ENCODE results near the gene TAMALIN.

TAMALIN gene

GRCh38 chr12:52037248-52037861 is 30.6 kb downstream of the TAMALIN start:
- peak in 1 of 6 experiments; percentile 42 for DNase-seq

- no peak for DNase-seq
These were observed 31.7 kb downstream of the TAMALIN start for GRCh38 chr12:52038447-52038846.

GRCh38 chr12:52041035-52041434 is 34.3 kb downstream of the TAMALIN start:
- DNase-seq: no peak

GRCh38 chr12:52041695-52042123 is 35.0 kb downstream of the TAMALIN start:
- peak; percentile 16 to 51 (median 41) for DNase-seq

GRCh38 chr12:52042706-52043385 is 36.1 kb downstream of the TAMALIN start:
- DNase-seq: no peak

DNA sequence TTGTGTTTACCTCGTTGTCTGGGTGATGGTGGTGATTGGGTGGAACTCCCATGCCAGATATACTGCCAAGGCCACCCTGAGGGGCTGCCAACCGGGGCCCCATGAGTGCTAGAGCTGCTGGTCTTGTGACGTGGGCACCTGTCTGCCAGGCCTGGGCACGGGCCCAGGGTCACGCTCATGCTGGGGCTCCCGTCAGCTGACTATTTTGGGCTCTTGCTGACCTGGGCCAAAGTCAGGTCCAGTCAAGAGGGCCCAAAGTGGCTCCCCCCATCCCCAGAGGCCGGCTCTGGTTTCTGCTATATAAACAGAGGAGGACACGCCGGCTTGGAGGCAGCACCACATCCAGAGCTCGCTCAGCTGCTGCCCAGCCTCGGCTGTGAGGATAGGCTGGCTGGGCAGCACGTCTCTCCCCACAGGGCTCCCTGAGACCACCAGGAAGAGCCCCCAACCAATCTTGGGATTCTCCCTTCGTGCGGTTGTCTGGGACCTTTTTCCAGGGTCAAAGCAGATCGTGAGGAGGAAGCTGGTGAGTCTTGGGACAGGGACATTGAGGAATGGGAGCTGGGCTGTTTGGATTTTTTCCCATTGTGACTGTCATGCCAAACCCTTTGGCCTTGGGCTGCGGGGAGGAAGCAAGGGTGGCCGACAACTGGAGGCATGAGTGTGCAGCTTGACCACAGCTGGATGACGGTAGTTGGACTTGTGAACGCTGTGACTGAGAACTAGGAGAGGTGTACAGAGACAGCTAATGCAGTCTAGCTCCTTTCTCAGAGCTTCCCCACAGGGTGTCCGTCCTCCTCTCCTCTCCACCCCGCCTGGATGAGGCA is 36.9 kb downstream of the TAMALIN start:
- no peak for DNase-seq

- DNase-seq: no peak
These were observed 37.7 kb downstream of the TAMALIN start for GRCh38 chr12:52044292-52044983.

GRCh38 chr12:52045794-52046199 is 39.1 kb downstream of the TAMALIN start:
- no peak for DNase-seq

- no peak for DNase-seq
These were observed 40.1 kb downstream of the TAMALIN start for GRCh38 chr12:52046859-52047258.

DNA sequence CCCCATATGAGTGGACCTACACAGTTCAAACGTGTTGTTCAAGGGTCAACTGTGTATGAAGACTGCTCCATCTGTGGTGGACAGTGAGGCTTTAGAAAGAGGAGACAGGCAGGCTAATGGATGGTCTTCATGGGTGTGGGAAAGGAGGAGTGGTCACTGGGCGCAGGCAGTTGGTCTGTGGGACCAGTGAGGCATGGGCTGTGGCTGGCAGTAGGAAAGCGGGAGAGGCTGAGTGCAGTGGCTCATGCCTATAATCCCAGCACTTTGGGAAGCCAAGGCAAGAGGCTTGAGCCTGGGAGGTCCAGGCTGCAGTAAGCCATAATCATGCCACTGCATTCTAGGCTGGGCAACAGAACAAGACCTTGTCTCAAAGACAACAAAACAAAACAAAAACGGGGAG is 42.5 kb downstream of the TAMALIN start:
- DNase-seq: no peak

- DNase-seq: no peak
These were observed 42.9 kb downstream of the TAMALIN start for GRCh38 chr12:52049688-52050087.

- peak in 3 of 6 experiments; percentile 44 to 57 (median 48) for DNase-seq
These were observed 43.5 kb downstream of the TAMALIN start for GRCh38 chr12:52050116-52050757.

- DNase-seq: peak; percentile 97 to 100 (median 99)
These were observed 44.2 kb downstream of the TAMALIN start, which contains the start of gene NR4A1 for GRCh38 chr12:52050758-52051541. TSS of gene NR4A1 (plus strand) at chr12:52051442. CDS start at chr12:52054329, 2,887 bp downstream.

DNA sequence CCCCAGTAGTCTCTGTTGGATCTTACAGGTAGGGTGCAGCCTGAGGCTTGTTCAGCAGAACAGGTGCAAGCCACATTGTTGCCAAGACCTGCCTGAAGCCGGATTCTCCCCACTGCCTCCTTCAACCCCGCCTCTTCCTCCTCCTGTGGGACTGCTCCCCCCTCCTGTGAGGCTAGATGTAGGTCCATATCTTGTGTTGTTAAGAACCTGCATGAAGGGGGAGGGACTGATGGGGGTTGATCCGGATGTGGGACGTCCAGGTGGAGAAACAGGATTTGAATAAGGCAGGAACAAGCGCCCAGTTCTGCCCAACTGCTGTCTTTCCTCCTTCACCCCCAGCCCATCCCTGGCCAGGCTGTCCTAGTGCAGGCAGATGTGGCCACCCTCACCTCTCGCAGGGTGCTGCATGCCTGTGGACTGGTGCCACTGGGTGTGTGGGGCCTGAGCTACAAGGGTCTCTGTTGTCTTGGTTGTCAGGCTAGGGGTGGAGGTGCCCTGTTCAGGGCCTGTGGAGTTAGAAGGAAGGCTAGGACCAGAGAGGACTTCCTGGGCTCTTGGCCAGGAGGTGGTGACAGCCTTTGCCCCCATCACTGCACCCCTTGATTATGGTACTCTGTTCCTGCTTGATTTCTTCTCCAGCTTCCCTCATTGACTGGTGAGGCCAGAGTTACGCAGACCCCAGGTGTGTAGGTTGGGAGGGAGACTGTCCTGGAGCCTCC is 45.9 kb downstream of the TAMALIN start:
- peak in 5 of 6 experiments; percentile 28 to 65 (median 39) for DNase-seq

GRCh38 chr12:52053536-52054209 is 46.9 kb downstream of the TAMALIN start:
- no peak for DNase-seq

DNA sequence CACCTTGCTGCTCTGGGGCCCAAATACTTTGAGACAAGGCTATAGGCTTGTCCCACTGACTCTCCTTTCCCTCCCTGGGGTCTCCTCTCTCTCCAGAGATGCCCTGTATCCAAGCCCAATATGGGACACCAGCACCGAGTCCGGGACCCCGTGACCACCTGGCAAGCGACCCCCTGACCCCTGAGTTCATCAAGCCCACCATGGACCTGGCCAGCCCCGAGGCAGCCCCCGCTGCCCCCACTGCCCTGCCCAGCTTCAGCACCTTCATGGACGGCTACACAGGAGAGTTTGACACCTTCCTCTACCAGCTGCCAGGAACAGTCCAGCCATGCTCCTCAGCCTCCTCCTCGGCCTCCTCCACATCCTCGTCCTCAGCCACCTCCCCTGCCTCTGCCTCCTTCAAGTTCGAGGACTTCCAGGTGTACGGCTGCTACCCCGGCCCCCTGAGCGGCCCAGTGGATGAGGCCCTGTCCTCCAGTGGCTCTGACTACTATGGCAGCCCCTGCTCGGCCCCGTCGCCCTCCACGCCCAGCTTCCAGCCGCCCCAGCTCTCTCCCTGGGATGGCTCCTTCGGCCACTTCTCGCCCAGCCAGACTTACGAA is 47.6 kb downstream of the TAMALIN start:
- DNase-seq: no peak

DNA sequence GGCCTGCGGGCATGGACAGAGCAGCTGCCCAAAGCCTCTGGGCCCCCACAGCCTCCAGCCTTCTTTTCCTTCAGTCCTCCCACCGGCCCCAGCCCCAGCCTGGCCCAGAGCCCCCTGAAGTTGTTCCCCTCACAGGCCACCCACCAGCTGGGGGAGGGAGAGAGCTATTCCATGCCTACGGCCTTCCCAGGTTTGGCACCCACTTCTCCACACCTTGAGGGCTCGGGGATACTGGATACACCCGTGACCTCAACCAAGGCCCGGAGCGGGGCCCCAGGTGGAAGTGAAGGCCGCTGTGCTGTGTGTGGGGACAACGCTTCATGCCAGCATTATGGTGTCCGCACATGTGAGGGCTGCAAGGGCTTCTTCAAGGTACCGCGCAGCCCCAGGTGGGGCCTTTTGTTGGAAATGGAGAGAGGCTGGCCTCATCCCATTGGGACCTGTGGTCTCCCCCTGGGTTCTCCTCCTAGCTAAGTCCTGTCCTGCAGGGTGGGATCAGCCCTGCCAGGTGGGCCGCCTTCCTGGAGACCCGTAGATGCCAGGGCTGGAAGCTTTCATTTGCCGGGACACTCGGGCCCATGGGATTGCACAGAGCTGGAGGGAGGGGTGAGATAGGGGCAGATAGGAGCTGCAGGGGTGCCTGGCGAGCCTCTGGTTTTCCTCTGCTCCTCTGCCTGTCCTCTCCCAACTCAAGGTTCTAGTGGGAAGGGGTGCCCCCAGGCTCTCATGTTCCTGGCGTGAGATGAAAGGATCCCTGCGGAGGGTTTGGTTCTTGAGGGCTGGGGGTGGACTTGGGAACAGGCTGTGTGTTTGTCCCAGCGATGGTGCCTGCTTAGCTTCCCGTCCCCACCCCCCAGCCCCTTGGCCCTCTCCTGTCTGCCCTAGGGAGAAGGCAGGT is 48.3 kb downstream of the TAMALIN start:
- no peak for DNase-seq
